Measurements from ENCODE around the gene ERGIC3. TPM values are rescaled to one million over a fixed set of nuclear protein-coding genes. Genes with fewer than 3 reads are reported as not detected.

Gene ERGIC3
- total RNA-seq, 1 experiment from 2014 or later, result 341 TPM

GRCh38 chr20:35587436-35587835, 45.6 kb downstream of the ERGIC3 start:
- H3K36me3 ChIP-seq (ENCODE audit: low read depth), result peaks cover 9% of the 10 kb centered on the region; the same call in 1 of the 2 replicates
- no peak overlapping the region for H2AFZ ChIP-seq
- no peaks in the 10 kb centered on the region for H3K79me2 ChIP-seq (ENCODE audit: low read depth)
- no peak overlapping the region for H3K4me3 ChIP-seq
- peaks cover 9% of the 10 kb centered on the region; the same call in 1 of the 2 replicates for H3F3A ChIP-seq (ENCODE audit: insufficient read depth, low read depth)
- no peaks in the 10 kb centered on the region for H4K20me1 ChIP-seq (ENCODE audit: insufficient read depth)
- no TSS peak for BruUV-seq (replicated peaks)
- CTCF ChIA-PET, result no interaction called here
- POLR2A ChIA-PET (ENCODE audit: unreplicated experiment), result no interaction called here
- H3K27ac ChIP-seq, result no peak overlapping the region
- DNase-seq, result no peak
- no peak overlapping the region for H3K4me2 ChIP-seq
- no peaks in the 10 kb centered on the region for H3K9me3 ChIP-seq (ENCODE audit: insufficient read depth, low read depth)
- no peaks in the 10 kb centered on the region for H3K9me2 ChIP-seq (ENCODE audit: insufficient read depth)
- intact Hi-C loops (cut with micrococcal nuclease; ENCODE audit: unreplicated experiment), result no loop called here
- 0 out of 2 replicates have a peak, but pooled peaks cover 5% of the 10 kb centered on the region for H3K4me1 ChIP-seq (replicated peaks; ENCODE audit: insufficient read depth)
- TF ChIP-seq EZH2 (IDR thresholded peaks at IDR 0.05; ENCODE audit: low read depth), result no peak
- TF ChIP-seq CTCF (conservative IDR thresholded peaks at IDR 0.05), result no peak
- no peaks in the 10 kb centered on the region for H3K27me3 ChIP-seq (ENCODE audit: insufficient read depth, low read depth)

- peaks cover 9% of the 10 kb centered on the region; the same call in 1 of the 2 replicates for H3F3A ChIP-seq (ENCODE audit: insufficient read depth, low read depth)
- intact Hi-C loops (cut with micrococcal nuclease; ENCODE audit: unreplicated experiment), result no loop called here
- no peaks in the 10 kb centered on the region for H3K9me3 ChIP-seq (ENCODE audit: insufficient read depth, low read depth)
- no peak for TF ChIP-seq EZH2 (IDR thresholded peaks at IDR 0.05; ENCODE audit: low read depth)
- H4K20me1 ChIP-seq (ENCODE audit: insufficient read depth), result no peaks in the 10 kb centered on the region
- no peak overlapping the region for H3K4me3 ChIP-seq
- POLR2A ChIA-PET (ENCODE audit: unreplicated experiment), result interaction anchor here (0.6 kb wide), 1 partner anchor 10 kb away, joined by 13 read pairs; no protein-coding TSS in a partner anchor
- no peak overlapping the region for H3K4me2 ChIP-seq
- H3K27ac ChIP-seq, result no peak overlapping the region
- H3K9me2 ChIP-seq (ENCODE audit: insufficient read depth), result no peaks in the 10 kb centered on the region
- CTCF ChIA-PET, result interaction anchor here (0.6 kb wide), 2 partner anchors 25 to 177 kb away, joined by 3 to 7 read pairs; no protein-coding TSS in a partner anchor
- no peak for DNase-seq
- no TSS peak for BruUV-seq (replicated peaks)
- H3K79me2 ChIP-seq (ENCODE audit: low read depth), result no peaks in the 10 kb centered on the region
- no peak overlapping the region for H2AFZ ChIP-seq
- H3K4me1 ChIP-seq (replicated peaks; ENCODE audit: insufficient read depth), result 0 out of 2 replicates have a peak, but pooled peaks cover 5% of the 10 kb centered on the region
- peaks cover 9% of the 10 kb centered on the region; the same call in 1 of the 2 replicates for H3K36me3 ChIP-seq (ENCODE audit: low read depth)
- H3K27me3 ChIP-seq (ENCODE audit: insufficient read depth, low read depth), result no peaks in the 10 kb centered on the region
Measured at GRCh38 chr20:35588397-35588796, 46.5 kb downstream of the ERGIC3 start.

- Histone ChIP-seq H2AFZ (no peak overlapping the region), H3F3A (ENCODE audit: insufficient read depth, low read depth) (peaks cover 14% of the 10 kb centered on the region; the same call in 1 of the 2 replicates), H3K27ac (no peak overlapping the region), H3K36me3 (ENCODE audit: low read depth) (peaks cover 9% of the 10 kb centered on the region; the same call in 1 of the 2 replicates), H3K4me2 (no peak overlapping the region), H3K27me3 (ENCODE audit: insufficient read depth, low read depth) (no peaks in the 10 kb centered on the region), H3K4me3 (no peak overlapping the region), H3K4me1 (replicated peaks; ENCODE audit: insufficient read depth) (0 out of 2 replicates have a peak, but pooled peaks cover 3% of the 10 kb centered on the region), H3K9me3 (ENCODE audit: insufficient read depth, low read depth) (no peaks in the 10 kb centered on the region), H3K9me2 (ENCODE audit: insufficient read depth) (no peaks in the 10 kb centered on the region), H4K20me1 (ENCODE audit: insufficient read depth) (no peaks in the 10 kb centered on the region), H3K79me2 (ENCODE audit: low read depth) (no peaks in the 10 kb centered on the region)
- intact Hi-C loops (cut with micrococcal nuclease; ENCODE audit: unreplicated experiment), result loop anchor here (1.0 kb wide), 1 partner anchor 9 kb away; no protein-coding TSS in a partner anchor
- TF ChIP-seq CTCF (conservative IDR thresholded peaks at IDR 0.05) (no peak), EZH2 (IDR thresholded peaks at IDR 0.05; ENCODE audit: low read depth) (no peak)
- ChIA-PET POLR2A (ENCODE audit: unreplicated experiment) (no interaction called here), CTCF (interaction anchor here (0.7 kb wide), 1 partner anchor 11 kb away, joined by 4 read pairs; no protein-coding TSS in a partner anchor)
- BruUV-seq (replicated peaks), result no TSS peak
- DNase-seq, result no peak
Measured at GRCh38 chr20:35592339-35592974, 50.6 kb downstream of the ERGIC3 start.

Measured in PC-9 (cell line).